MCF 10A (cell line): ENCODE results near the gene U2SURP. TPM values are rescaled to one million over a fixed set of nuclear protein-coding genes. Genes with fewer than 3 reads are reported as not detected.

Experiments
- BruUV-seq: library from RNA; stranded (reverse); fragments of 400-500 nt; replicated peaks from 2 replicates; lab custom pipeline; 2021; lab: Mats Ljungman, UMichigan
- CTCF ChIA-PET: fragments of 300-600 bp; sonication (Branson Sonifier 250); formaldehyde crosslinking; extraction: SDS; loops from one replicate; lab custom pipeline; 2021; ENCODE audit warnings: antibody characterized with exemption, inconsistent platforms; lab: Yijun Ruan, JAX
- POLR2A ChIA-PET: fragments of 300-600, 350-650 bp; sonication (Branson Sonifier 250); formaldehyde crosslinking; extraction: SDS; loops from one replicate; lab custom pipeline; 2020; ENCODE audit warnings: antibody characterized with exemption, inconsistent platforms; lab: Yijun Ruan, JAX
- DNase-seq: peaks from one replicate; pipeline ENCODE4 v3.0.0-alpha.2; 2018; ENCODE audit not compliant: unreplicated experiment
- H3K27ac Mint-ChIP-seq: one replicate; pipeline ENCODE4 v1.8.0; 2022; ENCODE audit warnings: mild to moderate bottlenecking, low read depth, mixed read lengths; ENCODE audit not compliant: unreplicated experiment
- H3K27me3 Mint-ChIP-seq: one replicate; pipeline ENCODE4 v1.8.0; 2022; ENCODE audit warnings: mixed read lengths; ENCODE audit not compliant: insufficient read depth, unreplicated experiment
- H3K36me3 Mint-ChIP-seq: one replicate; pipeline ENCODE4 v1.8.0; 2022; ENCODE audit warnings: mild to moderate bottlenecking, moderate library complexity, mixed read lengths; ENCODE audit not compliant: insufficient read depth, unreplicated experiment
- H3K4me1 Mint-ChIP-seq: one replicate; pipeline ENCODE4 v1.8.0; 2022; ENCODE audit warnings: mixed read lengths; ENCODE audit not compliant: insufficient read depth, unreplicated experiment
- H3K4me3 Mint-ChIP-seq: one replicate; pipeline ENCODE4 v1.8.0; 2022; ENCODE audit warnings: mild to moderate bottlenecking, moderate library complexity, mixed read lengths; ENCODE audit not compliant: unreplicated experiment
- H3K9me3 Mint-ChIP-seq: one replicate; pipeline ENCODE4 v1.8.0; 2022; ENCODE audit warnings: mixed read lengths; ENCODE audit not compliant: unreplicated experiment
- intact Hi-C: fragments of 100-400 bp; cut with micrococcal nuclease; formaldehyde crosslinking; loops from 2 replicates; pipeline ENCODE4 v1.14.1; 2022
- total RNA-seq: library from RNA; stranded (reverse); gene quantifications from 2 replicates; pipeline ENCODE4 v1.2.3, GENCODE V29; 2022
- TF ChIP-seq, protein P1 (sequence below): fragments of 200-600 bp; IDR thresholded peaks from one replicate; pipeline ENCODE4 v1.8.0; 2022; ENCODE audit warnings: antibody characterized with exemption, mild to moderate bottlenecking; ENCODE audit not compliant: unreplicated experiment

Gene U2SURP
- total RNA-seq, 1 experiment from 2014 or later: 146 TPM

DNA sequence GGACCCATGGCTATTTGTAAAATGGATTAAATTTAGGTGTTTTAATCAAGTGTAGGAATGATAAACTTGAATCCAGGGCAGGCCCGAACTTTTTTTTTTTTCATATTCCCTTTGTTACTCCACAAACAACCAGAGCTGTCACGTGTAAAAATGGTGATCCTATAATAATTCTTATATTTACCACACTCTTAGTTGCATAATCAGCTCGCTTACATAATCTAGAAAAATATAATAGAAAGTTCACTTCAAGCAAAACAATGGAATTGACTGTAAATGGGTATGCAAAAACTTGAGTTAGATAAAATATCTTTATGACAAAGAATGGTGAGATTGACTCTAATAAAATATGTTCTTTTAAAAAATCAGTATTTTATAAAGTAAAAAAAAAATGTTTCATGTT, 35.8 kb upstream of the U2SURP start:
- TF ChIP-seq, protein P1, sequence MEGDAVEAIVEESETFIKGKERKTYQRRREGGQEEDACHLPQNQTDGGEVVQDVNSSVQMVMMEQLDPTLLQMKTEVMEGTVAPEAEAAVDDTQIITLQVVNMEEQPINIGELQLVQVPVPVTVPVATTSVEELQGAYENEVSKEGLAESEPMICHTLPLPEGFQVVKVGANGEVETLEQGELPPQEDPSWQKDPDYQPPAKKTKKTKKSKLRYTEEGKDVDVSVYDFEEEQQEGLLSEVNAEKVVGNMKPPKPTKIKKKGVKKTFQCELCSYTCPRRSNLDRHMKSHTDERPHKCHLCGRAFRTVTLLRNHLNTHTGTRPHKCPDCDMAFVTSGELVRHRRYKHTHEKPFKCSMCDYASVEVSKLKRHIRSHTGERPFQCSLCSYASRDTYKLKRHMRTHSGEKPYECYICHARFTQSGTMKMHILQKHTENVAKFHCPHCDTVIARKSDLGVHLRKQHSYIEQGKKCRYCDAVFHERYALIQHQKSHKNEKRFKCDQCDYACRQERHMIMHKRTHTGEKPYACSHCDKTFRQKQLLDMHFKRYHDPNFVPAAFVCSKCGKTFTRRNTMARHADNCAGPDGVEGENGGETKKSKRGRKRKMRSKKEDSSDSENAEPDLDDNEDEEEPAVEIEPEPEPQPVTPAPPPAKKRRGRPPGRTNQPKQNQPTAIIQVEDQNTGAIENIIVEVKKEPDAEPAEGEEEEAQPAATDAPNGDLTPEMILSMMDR: no peak
- no peaks in the 10 kb centered on the region for H3K36me3 Mint-ChIP-seq
- POLR2A ChIA-PET: interaction anchor here (0.7 to 1.0 kb wide), 3 partner anchors 12 to 36 kb away, joined by 4 read pairs; partner anchors contain the start of gene U2SURP
- no peak overlapping the region for H3K27ac Mint-ChIP-seq
- intact Hi-C loops: no loop called here
- peaks cover 30% of the 10 kb centered on the region for H3K27me3 Mint-ChIP-seq
- BruUV-seq: no TSS peak
- DNase-seq: no peak
- no peaks in the 10 kb centered on the region for H3K9me3 Mint-ChIP-seq
- CTCF ChIA-PET: interaction anchor here (0.7 to 1.7 kb wide), 5 partner anchors 12 to 137 kb away, joined by 3 to 5 read pairs (median 4); no protein-coding TSS in a partner anchor
- no peaks in the 10 kb centered on the region for H3K4me1 Mint-ChIP-seq
- no peak overlapping the region for H3K4me3 Mint-ChIP-seq

DNA sequence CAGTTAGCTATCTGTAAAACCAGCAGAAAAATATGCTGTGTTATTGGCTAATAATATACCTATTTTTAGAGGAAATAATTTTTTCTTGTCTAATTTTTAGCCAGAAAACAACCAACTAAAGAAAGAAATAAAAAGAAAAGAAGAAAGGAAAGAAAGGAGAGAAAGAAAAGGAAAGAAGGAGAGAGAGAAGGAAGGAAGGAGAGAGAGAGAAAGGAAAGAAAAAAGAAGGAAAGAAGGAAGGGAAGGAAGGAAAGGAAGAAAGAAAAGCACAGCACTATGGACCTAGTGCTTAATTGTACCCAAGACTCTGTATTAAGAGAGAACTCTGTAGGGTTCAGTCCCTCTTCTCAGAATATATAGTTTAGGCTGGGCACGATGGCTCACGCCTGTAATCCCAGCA, 34.6 kb upstream of the U2SURP start:
- BruUV-seq: no TSS peak
- TF ChIP-seq, protein P1: no peak
- CTCF ChIA-PET: interaction anchor here (0.6 to 1.7 kb wide), 2 partner anchors 138 to 461 kb away, joined by 3 to 5 read pairs; no protein-coding TSS in a partner anchor

DNA sequence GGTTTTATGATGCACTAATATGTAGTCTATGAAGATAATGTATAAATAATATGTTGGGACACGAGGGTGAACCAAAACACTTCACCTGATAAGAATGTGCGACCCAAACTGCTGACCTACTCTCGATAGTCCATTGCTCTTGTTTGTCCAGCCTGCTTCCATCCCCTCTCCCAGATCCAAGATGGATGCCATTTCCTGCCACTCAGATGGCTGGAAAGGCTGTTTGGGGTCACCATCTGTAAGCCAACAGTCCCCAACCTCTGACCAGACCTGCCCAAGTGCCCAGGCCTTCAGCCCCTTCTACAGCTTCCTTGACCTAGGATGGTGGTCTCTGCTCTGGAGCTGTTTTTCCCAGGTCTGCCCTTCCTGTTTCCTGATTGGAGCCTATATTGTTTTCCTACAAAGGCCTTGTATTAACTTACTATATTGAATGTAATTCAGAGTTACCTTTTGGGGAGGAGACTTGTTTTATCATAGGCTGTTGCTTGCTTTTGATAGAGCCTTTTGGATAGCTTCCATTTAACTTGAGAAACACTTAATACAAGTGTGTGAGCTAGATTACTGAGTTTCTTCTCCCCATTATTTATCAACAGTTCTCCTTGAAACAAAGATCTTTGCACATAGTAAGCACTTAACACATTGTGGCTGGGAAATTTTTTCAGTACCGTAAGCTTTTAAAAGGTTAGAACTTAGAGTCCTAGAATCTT, 32.9 kb upstream of the U2SURP start:
- intact Hi-C loops: no loop called here
- H3K4me3 Mint-ChIP-seq: no peak overlapping the region
- POLR2A ChIA-PET: no interaction called here
- H3K36me3 Mint-ChIP-seq: no peaks in the 10 kb centered on the region
- DNase-seq: no peak
- H3K4me1 Mint-ChIP-seq: no peaks in the 10 kb centered on the region
- H3K9me3 Mint-ChIP-seq: no peaks in the 10 kb centered on the region
- CTCF ChIA-PET: interaction anchor here (0.6 to 1.4 kb wide), 6 partner anchors 9 to 203 kb away, joined by 3 to 5 read pairs (median 3); no protein-coding TSS in a partner anchor
- no TSS peak for BruUV-seq
- H3K27me3 Mint-ChIP-seq: peaks cover 14% of the 10 kb centered on the region
- H3K27ac Mint-ChIP-seq: no peak overlapping the region
- TF ChIP-seq, protein P1: no peak

More for the DNA sequence above, 34.6 kb upstream of the U2SURP start:
- Mint-ChIP-seq H3K27ac (no peak overlapping the region), H3K27me3 (peaks cover 25% of the 10 kb centered on the region), H3K4me1 (no peaks in the 10 kb centered on the region), H3K36me3 (no peaks in the 10 kb centered on the region), H3K4me3 (no peak overlapping the region), H3K9me3 (no peaks in the 10 kb centered on the region)
- intact Hi-C loops: no loop called here
- POLR2A ChIA-PET: interaction anchor here (1.0 kb wide), 1 partner anchor 34 kb away, joined by 4 read pairs; the partner anchor contains the start of gene U2SURP
- DNase-seq: no peak

DNA sequence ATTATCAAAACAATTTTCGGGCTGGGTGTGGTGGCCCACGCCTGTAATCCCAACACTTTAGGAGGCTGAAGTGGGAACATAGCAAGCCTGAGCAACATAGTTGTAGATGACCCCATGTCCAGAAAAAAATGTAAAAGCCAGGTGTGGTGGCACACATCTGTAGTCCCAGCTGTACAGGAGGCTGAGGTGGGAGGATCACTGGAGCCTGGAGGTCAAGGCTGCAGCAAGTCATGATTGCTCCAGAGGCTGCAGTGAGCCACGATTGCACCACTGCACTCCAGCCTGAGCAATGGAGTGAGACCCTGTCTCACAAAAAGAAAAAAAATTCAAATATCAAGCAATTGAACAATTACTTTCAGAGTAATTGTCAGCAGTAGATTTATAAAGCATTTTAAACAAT, 29.9 kb upstream of the U2SURP start:
- Mint-ChIP-seq H3K4me1 (peaks cover 2% of the 10 kb centered on the region), H3K9me3 (no peaks in the 10 kb centered on the region), H3K27ac (no peak overlapping the region), H3K27me3 (no peaks in the 10 kb centered on the region), H3K4me3 (no peak overlapping the region), H3K36me3 (no peaks in the 10 kb centered on the region)
- BruUV-seq: no TSS peak
- intact Hi-C loops: no loop called here
- ChIA-PET POLR2A (no interaction called here), CTCF (interaction anchor here (2.0 kb wide), 1 partner anchor 15 kb away, joined by 5 read pairs; no protein-coding TSS in a partner anchor)
- TF ChIP-seq, protein P1: no peak
- DNase-seq: no peak
